Kidney (tissue), 14 donors: Measurements from ENCODE around the gene GSPT1. TPM values are rescaled to one million over a fixed set of nuclear protein-coding genes. Genes with fewer than 3 reads are reported as not detected.
"Not testable (repeated sequence)": the region's sequence is repeated elsewhere in the genome, so short reads cannot be mapped to it uniquely, and the experiment has no call there.

Experiments used
- DNase-seq, 5 donors: peaks; one replicate each; pipeline ENCODE4 v3.0.0-alpha.2; 2013 to 2020
- FAIRE-seq: peaks from 2 replicates; lab custom pipeline; 2012; peaks lifted over from hg19 to GRCh38; lab: Jason Lieb, UNC
- H3K27ac ChIP-seq, 2 donors: one replicate each; pipeline ENCODE4 v1.7.0; 2013; ENCODE audit warnings: low read depth in 2 of 2, low read length in 2 of 2, inconsistent platforms in 1 of 2
- H3K27me3 ChIP-seq: one replicate; pipeline ENCODE4 v1.7.1; 2013; ENCODE audit warnings: low read length, inconsistent platforms; ENCODE audit not compliant: control insufficient read depth, insufficient read depth
- H3K36me3 ChIP-seq, 3 donors: one replicate each; pipeline versions ENCODE4 v1.7.0 to v1.7.1; 2013; ENCODE audit warnings: low read length in 3 of 3, control low read depth in 1 of 3, inconsistent platforms in 1 of 3; ENCODE audit not compliant: insufficient read depth in 3 of 3, control insufficient read depth in 2 of 3
- H3K4me1 ChIP-seq, 3 donors: one replicate each; pipeline versions ENCODE4 v1.7.0 to v1.7.1; 2013; ENCODE audit warnings: low read length in 3 of 3, inconsistent platforms in 1 of 3, low read depth in 1 of 3; ENCODE audit not compliant: control insufficient read depth in 2 of 3, insufficient read depth in 2 of 3
- H3K4me3 ChIP-seq, 3 donors: one replicate each; pipeline versions ENCODE4 v1.7.0 to v1.8.1; 2013; ENCODE audit warnings: low read length in 3 of 3, control low read depth in 1 of 3, inconsistent platforms in 1 of 3
- H3K9ac ChIP-seq, 3 donors: one replicate each; pipeline versions ENCODE4 v1.7.0 to v1.7.1; 2013; ENCODE audit warnings: low read length in 3 of 3, control low read depth in 1 of 3, inconsistent platforms in 1 of 3
- H3K9me3 ChIP-seq, 3 donors: one replicate each; pipeline versions ENCODE4 v1.7.0 to v1.7.1; 2013; ENCODE audit warnings: low read length in 3 of 3, control low read depth in 1 of 3, inconsistent platforms in 1 of 3; ENCODE audit not compliant: control insufficient read depth in 2 of 3, insufficient read depth in 1 of 3
- intact Hi-C: fragments of 100-400 bp; cut with DNase I; formaldehyde crosslinking; loops from one replicate; pipeline ENCODE4 v1.11.1; 2022
- polyA plus RNA-seq: library from polyadenylated mRNA; stranded (reverse); fragments of 350-450 nt; fragmentation: Illumina TruSeq; extraction: RNeasy Lipid Tissue Mini Kit (QIAGEN cat#74804); gene quantifications from one replicate; pipeline ENCODE4 v1.2.3, GENCODE V29; 2014; ENCODE audit warnings: low read depth, low replicate concordance; ENCODE audit not compliant: insufficient read depth
- total RNA-seq: library from RNA; stranded (reverse); fragmentation: NEBNext Ultra II Directional; extraction: Animal tissue kit (Norgen Biotek cat#: 25700); gene quantifications from one replicate; pipeline ENCODE4 v1.2.1, GENCODE V29; 2021
- TF ChIP-seq, protein P1 (sequence below): IDR thresholded peaks from 3 replicates; pipeline ENCODE4 v1.5.1; 2012; ENCODE audit warnings: mild to moderate bottlenecking, moderate library complexity, borderline replicate concordance; ENCODE audit not compliant: insufficient read depth; ENCODE audit errors: extremely low read depth
- donor health status: control.
- donor health status: control.
- donor health status: control.
- donor health status: control.
- donor health status: control.
- donor health status: DM: yes; HTN: yes; CAD: no.
- donor health status: Normal renal cell carcinoma (clear cell type).

The GSPT1 gene
- total and polyA plus RNA-seq, 2 donors from 2014 or later = 48.3 to 99.0 TPM

DNA sequence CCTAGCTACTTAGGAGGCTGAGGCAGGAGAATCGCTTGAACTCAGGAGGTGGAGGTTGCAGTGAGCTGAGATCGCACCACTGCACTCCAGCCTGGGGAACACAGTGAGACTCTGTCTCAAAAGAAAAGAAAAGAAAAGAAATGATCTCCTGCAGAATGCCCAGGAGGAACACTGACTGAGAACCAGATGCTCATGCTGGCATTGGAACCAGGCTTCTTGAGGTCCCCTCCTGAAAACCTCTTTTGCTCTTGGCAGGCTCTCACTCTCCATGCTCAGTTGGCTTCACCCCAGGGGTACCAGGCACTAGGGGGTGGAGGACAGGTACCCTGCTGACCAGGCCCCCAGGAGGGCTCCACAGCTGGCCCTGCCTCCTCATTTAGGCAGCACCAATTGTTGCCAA is 40.8 kb upstream of the GSPT1 start:
- H3K27ac ChIP-seq = no peak overlapping the region

DNA sequence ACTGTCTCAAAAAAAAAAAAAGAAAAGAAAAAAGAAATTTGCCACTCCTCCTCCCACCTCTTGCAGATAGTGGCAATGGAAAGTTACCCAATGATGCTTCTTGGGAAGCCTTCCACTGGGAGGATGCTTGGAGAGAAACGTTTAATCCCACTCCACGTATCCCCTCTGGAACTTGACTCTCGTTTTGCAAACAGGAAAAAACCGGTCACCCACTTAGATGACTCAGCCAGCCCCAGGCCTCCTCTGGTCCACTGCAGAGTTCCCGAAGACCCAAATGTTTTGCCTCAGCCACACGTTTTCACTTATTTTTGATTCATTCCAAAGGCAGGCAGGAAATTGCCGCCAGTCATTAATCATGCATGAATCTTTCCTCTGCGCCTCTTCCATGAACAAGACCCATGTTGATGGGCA is 40.0 kb upstream of the GSPT1 start:
- Histone ChIP-seq H3K27ac (no peak overlapping the region), H3K4me3 (no peak overlapping the region), H3K27me3 (no peaks in the 10 kb centered on the region), H3K4me1 (peaks cover 0 to 3% (median 2%) of the 10 kb centered on the region in 3 donors), H3K36me3 (no peaks in the 10 kb centered on the region), H3K9me3 (no peaks in the 10 kb centered on the region), H3K9ac (no peak overlapping the region)
- DNase-seq (peak in 2 of 5 donors; percentile 29 to 30), FAIRE-seq (no peak)
- TF ChIP-seq, protein P1, sequence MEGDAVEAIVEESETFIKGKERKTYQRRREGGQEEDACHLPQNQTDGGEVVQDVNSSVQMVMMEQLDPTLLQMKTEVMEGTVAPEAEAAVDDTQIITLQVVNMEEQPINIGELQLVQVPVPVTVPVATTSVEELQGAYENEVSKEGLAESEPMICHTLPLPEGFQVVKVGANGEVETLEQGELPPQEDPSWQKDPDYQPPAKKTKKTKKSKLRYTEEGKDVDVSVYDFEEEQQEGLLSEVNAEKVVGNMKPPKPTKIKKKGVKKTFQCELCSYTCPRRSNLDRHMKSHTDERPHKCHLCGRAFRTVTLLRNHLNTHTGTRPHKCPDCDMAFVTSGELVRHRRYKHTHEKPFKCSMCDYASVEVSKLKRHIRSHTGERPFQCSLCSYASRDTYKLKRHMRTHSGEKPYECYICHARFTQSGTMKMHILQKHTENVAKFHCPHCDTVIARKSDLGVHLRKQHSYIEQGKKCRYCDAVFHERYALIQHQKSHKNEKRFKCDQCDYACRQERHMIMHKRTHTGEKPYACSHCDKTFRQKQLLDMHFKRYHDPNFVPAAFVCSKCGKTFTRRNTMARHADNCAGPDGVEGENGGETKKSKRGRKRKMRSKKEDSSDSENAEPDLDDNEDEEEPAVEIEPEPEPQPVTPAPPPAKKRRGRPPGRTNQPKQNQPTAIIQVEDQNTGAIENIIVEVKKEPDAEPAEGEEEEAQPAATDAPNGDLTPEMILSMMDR = no peak
- intact Hi-C loops = loop anchor here (10.0 kb wide), 1 partner anchor 109 kb away; no protein-coding TSS in a partner anchor

More for the DNA sequence above, 40.8 kb upstream of the GSPT1 start:
- H3K4me3 ChIP-seq = no peak overlapping the region
- DNase-seq (no peak), FAIRE-seq (no peak)
- H3K9me3 ChIP-seq = no peaks in the 10 kb centered on the region
- peaks cover 0 to 3% (median 2%) of the 10 kb centered on the region in 3 donors for H3K4me1 ChIP-seq
- H3K27me3 ChIP-seq = no peaks in the 10 kb centered on the region
- intact Hi-C loops = loop anchor here (10.0 kb wide), 1 partner anchor 108 kb away; no protein-coding TSS in a partner anchor
- no peak overlapping the region for H3K9ac ChIP-seq
- H3K36me3 ChIP-seq = no peaks in the 10 kb centered on the region
- TF ChIP-seq, protein P1 = no peak

DNA sequence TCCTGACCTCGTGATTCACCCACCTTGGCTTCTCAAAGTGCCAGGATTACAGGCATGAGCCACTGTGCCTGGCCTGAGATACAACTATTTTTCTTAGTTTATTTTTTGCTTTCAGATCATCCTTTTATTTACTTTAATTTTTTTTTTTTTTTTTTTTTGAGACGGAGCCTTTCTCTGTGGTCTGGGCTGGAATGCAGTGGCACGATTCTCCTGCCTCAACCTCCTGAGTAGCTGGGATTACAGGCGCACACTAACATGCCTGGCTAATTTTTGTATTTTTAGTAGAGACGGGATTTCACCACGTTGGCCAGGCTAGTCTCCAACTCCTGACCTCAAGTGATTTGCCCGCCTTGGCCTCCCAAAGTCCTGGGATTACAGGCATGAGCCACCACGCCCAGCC is 37.8 kb upstream of the GSPT1 start:
- FAIRE-seq, H3K9me3 ChIP-seq, H3K27ac ChIP-seq, H3K4me3 ChIP-seq, H3K9ac ChIP-seq, H3K4me1 ChIP-seq, H3K36me3 ChIP-seq, DNase-seq, H3K27me3 ChIP-seq: not testable (repeated sequence)
- intact Hi-C loops = loop anchor here (10.0 kb wide), 1 partner anchor 111 kb away; no protein-coding TSS in a partner anchor

DNA sequence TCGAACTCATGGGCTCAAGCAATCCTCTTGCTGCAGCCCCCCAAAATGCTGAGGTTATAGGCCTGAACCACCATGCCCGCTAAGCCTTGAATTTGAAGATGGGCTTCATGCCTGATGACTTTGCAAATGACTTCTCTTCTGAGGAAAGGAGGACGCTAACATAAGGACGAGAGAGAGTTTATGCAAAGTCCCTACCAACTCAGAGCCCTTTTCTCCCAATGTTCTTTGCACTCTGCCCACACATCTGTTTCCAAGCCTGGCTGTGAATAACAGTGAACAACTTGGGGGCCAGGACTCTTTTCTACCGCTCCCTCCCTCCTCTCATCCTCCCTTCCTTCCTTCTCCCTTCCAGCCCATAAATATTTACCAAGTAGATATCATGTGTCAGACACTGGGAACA is 34.6 kb upstream of the GSPT1 start:
- DNase-seq (no peak), FAIRE-seq (no peak)
- Histone ChIP-seq H3K36me3 (no peaks in the 10 kb centered on the region), H3K4me1 (no peaks in the 10 kb centered on the region), H3K4me3 (no peak overlapping the region), H3K9ac (no peak overlapping the region), H3K9me3 (no peaks in the 10 kb centered on the region), H3K27me3 (no peaks in the 10 kb centered on the region), H3K27ac (no peak overlapping the region)
- intact Hi-C loops = loop anchor here (10.0 kb wide), 1 partner anchor 114 kb away; no protein-coding TSS in a partner anchor
- TF ChIP-seq, protein P1 = no peak
